ENCODE measurements around the gene HM13.
"Not testable (repeated sequence)": the region's sequence is repeated elsewhere in the genome, so short reads cannot be mapped to it uniquely, and the experiment has no call there.

Gene HM13

GRCh38 chr20:31594002-31594557, 79.8 kb downstream of the HM13 start:
- DNase-seq = no peak

GRCh38 chr20:31594558-31595379, 80.5 kb downstream of the HM13 start:
- no peak for DNase-seq

- DNase-seq = no peak
These were observed 81.1 kb downstream of the HM13 start for GRCh38 chr20:31595380-31595653.

- no peak for DNase-seq
These were observed 81.6 kb downstream of the HM13 start for GRCh38 chr20:31595654-31596411.

GRCh38 chr20:31596412-31596715, 82.1 kb downstream of the HM13 start:
- DNase-seq = not testable (repeated sequence)

- DNase-seq = no peak
These were observed 82.7 kb downstream of the HM13 start for GRCh38 chr20:31596831-31597480.

- DNase-seq = no peak
These were observed 83.2 kb downstream of the HM13 start for GRCh38 chr20:31597481-31597855.

GRCh38 chr20:31602431-31602778, 88.2 kb downstream of the HM13 start:
- DNase-seq = no peak

GRCh38 chr20:31602779-31603441, 88.7 kb downstream of the HM13 start:
- no peak for DNase-seq

- peak; percentile 44 for DNase-seq
These were observed 89.8 kb downstream of the HM13 start for GRCh38 chr20:31603822-31604566.

- DNase-seq = no peak
These were observed 90.4 kb downstream of the HM13 start for GRCh38 chr20:31604567-31605030.

- DNase-seq = peak; percentile 78
These were observed 91.0 kb downstream of the HM13 start, which contains the start of gene ID1 for GRCh38 chr20:31605031-31605901. ID1 (plus strand) TSS chr20:31605289; CDS start chr20:31605388, 99 bp downstream.

- DNase-seq = no peak
These were observed 91.9 kb downstream of the HM13 start for GRCh38 chr20:31605902-31606803.

GRCh38 chr20:31606804-31607639, 92.8 kb downstream of the HM13 start:
- DNase-seq = no peak

GRCh38 chr20:31607640-31608250, 93.5 kb downstream of the HM13 start:
- DNase-seq = no peak

- DNase-seq = no peak
These were observed 94.2 kb downstream of the HM13 start for GRCh38 chr20:31608251-31608945.

GRCh38 chr20:31612271-31612640, 98.0 kb downstream of the HM13 start:
- not testable (repeated sequence) for DNase-seq

- DNase-seq = no peak
These were observed 101.2 kb downstream of the HM13 start for GRCh38 chr20:31615416-31615815.
